CD4-positive, alpha-beta T cell treated with Interleukin-4 for 1 hour (primary cell): ENCODE results near the gene SRL.
"Not testable (repeated sequence)": the region's sequence is repeated elsewhere in the genome, so short reads cannot be mapped to it uniquely, and the experiment has no call there.

Experiments
- DNase-seq, 2 donors: peaks; one replicate each; pipeline ENCODE4 v3.0.0-alpha.2; 2020 to 2022

The SRL gene

GRCh38 chr16:4257646-4258556, 16.0 kb upstream of the SRL start:
- DNase-seq, result no peak

- peak; percentile 100 for DNase-seq
Measured at GRCh38 chr16:4253394-4254150, 11.7 kb upstream of the SRL start.

DNA sequence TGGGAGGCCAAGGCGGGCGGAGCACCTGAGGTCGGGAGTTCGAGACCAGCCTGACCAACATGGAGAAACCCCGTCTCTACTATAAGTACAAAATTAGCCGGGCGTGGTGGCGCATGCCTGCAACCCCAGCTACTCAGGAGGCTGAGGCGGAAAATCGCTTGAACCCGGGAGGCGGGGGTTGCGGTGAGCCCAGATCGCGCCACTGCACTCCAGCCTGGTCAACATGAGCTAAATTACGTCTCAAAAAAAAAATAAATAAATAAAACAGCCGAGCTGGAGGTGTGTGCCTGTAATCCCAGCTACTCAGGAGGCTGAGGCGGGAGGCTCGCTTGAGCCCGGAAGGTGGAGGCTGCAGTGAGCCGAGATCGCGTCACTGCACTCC, 11.1 kb upstream of the SRL start:
- DNase-seq, result not testable (repeated sequence)

GRCh38 chr16:4249530-4250308, 7.8 kb upstream of the SRL start:
- no peak for DNase-seq

GRCh38 chr16:4247460-4247784, 5.5 kb upstream of the SRL start:
- no peak for DNase-seq

- DNase-seq, result no peak
Measured at GRCh38 chr16:4246777-4247459, 5.0 kb upstream of the SRL start.

DNA sequence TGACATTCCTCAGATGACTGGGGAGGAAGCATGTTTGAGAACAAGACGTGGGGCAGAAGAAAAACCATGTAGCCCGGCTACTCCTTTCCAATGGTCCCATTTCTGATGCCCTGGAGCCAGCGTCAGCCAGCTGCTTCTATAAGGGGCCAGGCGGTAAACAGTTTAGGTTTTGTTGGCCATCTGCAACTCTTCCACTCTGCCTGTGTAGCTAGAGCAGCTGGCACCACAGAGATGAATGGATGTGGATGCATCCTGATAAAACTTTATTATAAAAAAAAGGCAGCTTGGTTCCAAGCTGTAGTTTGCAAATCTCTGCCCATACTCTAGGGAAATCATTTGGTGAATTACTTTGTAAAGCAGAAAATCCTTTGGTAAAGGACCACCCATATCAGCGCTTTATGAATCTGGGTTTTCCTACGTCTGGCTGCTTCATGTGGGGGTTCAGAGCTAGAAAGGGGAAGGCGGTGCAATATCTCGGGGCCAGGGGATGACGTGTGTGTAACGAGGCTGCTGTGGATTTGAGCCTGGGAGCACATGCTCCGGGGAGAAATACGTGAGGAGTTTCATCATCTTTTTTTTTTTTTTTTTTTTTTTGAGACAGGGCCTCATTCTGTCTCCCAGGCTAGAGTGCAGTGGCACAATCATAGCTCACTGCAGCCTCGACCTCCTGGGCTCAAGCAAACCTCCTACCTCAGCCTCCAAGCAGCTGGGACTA, 3.4 kb upstream of the SRL start:
- DNase-seq, result no peak

DNA sequence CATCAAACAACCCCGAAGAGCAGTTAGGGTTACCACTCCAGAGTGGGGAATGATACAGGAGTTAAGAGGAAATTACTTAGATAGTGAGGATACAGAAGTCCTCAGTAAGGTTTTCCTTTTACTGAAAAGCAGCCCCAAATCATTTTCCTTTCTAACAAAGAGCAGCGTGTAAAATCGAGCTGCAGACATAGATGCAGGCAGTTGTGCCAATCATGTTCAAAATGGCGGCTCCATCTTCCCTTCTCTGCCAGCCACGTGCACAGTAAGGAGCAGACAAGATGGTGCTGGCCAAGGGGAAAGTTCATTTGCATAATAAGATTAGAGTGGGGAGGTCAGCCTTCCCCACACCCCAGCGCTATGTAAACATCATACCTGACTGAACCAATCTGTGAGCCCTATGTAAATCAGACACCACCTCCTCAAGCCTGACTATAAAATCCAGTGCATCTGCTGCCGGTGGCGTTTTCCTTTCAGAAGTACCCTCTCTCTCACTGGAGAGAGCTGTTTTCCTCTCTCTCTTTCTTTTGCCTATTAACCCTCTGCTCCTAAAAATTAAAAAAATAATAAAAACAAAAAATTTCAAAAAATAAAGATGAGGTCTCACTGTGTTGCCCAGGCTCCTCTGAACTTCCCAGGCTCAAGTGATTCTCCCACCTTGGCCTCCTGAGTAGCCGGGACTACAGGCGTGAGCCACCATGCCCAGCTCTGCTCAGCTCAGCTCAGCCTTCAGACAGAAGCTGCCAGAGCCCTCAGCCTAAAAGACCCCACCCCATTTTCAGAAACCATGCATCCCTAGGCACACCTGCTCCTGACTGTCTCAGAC, 2.6 kb upstream of the SRL start:
- no peak for DNase-seq

GRCh38 chr16:4241258-4241927, 487 bp downstream of the SRL start:
- DNase-seq, result no peak

GRCh38 chr16:4240624-4241023, 1.3 kb downstream of the SRL start:
- DNase-seq, result no peak

GRCh38 chr16:4239682-4240175, 2.2 kb downstream of the SRL start:
- no peak for DNase-seq

DNA sequence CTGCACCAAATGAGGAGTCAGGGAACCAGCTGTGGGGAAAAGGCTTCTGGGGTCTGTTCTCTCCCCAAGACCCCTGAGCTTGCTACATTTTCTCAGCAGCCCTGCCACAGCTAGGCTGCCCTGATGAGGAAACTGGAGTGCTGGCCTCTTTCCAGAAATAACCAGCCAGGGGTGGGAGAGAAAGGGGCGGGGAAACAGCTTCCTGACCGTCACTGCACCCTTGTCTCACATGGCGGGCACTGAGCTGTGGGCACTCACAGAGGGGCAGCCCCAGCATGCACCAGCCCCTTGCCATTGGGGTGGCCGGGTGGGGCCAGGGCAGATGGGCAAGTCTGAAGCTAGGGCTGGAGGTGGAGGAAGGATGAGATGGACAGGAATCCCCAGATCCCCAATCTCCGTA, 2.9 kb downstream of the SRL start:
- DNase-seq, result no peak

DNA sequence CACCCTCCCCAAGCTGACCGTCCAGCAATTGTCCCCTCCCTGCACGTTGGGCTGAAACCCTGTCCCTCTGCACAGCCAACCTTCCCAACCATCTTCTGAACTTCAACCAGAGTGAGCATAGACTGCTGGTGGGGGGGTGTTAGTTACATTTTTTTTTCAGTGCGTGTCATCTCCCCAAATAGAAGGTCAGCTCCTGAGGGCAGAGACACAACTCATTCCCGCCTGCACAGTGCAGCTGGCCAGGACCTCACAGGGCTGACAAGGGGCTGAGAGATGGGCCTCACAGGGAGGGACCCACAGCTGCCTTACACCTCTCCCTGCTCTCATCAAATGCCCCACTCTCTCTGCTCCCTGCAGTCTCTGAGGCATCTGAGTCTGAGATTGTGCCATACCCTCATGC, 8.4 kb downstream of the SRL start:
- DNase-seq, result no peak

DNA sequence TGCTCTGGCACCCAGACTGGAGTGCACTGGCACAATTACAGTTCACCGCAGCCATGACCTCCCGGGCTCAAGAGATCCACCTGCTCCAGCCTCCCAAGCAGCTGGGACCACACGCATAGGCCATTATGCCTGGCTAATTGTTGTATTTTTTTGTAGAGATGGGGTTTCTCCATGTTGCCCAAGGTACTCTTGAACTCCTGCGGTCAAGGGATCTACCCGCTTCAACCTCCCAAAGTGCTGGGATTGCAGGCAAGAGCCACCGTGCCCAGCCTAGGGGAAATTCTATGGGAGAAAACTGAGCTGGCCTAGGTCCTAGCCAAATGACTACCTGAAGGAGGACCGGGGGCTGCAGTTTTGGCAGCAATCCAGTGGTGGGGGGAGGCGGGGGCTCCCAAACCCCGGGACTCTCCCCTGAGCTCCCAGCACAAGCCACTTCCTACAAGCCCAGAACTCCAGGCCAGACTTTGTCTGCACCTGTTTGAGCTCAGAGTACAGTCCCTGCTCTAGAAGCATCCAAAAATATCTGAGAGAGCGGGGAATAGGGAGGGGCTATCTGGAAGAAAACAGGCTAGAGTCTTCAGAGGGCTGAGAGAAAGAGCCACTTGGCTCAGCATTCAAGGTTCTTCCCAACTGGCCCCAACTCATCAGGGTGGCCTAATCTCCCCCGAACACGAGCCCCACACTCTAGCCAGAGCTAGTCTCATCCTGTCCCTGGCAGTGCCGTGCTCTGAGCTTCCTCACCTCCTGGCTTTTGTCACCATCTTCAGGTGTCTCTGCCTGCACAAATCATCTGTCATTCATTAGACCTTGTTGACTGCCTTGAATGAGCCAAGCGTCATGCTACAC, 9.1 kb downstream of the SRL start:
- no peak for DNase-seq

DNA sequence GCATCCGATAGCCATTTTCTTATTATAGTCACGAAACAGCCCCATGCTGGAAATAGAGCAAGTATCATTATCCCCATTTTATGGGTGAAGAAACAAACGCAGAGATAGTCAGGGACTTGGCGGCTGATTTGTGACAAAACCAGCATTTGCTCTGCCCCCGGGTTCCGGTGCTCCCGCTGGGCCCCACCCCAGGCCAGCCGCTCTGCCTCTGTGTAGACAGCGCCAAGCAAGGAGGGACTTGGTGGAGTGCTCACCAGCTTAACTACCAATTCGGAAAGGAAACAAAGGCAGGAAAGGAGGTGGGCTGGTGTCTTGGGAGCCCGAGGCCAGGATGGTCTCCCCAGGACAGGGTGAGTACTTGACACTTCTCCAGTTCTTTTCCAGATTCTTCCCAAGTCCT, 10.0 kb downstream of the SRL start:
- no peak for DNase-seq

DNA sequence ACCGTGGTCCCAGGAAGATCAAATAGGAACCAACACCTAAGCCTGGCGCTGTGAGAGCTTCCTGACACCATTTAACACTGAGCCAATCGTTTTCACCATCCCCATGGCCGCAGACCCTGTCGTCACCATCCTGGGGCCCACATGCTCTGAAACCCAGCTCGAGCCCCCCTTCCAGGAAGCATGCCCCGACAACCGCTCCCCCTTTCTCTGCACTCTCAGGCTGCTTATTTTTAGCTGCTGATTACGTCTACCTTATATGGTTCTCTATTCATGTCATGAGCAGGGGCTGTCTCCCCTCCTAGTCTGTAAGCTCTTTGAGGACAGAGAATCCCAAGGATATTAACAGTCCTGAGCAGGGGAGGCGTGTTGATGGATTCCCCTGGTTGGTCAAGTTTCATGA, 10.5 kb downstream of the SRL start:
- no peak for DNase-seq

DNA sequence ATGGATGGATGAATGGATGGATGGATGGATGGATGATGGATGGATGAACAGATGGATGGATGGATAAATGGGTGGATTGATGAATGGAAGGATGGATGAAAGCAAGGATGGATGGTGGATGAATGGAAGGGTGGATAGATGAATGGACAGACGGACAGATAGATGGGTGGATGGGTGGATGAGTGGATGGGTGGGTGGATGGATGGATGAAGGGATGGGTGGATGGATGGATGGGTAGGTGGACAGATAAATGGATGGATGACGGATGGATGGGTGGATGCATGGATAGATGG, 14.9 kb downstream of the SRL start:
- DNase-seq, result no peak

- no peak for DNase-seq
Measured at GRCh38 chr16:4226251-4227039, 15.4 kb downstream of the SRL start.

GRCh38 chr16:4225075-4225474, 16.8 kb downstream of the SRL start:
- DNase-seq, result no peak
